Uterus (tissue), 2 donors: ENCODE results near the gene RPS19.

Experiments used
- CTCF ChIP-seq, 4 experiments: fragments of 200-600 bp in 2 of 4; fragments of 450-650 bp in 2 of 4; sonication (generic) in 2 of 4; IDR thresholded peaks; one replicate each; pipeline ENCODE4 v1.5.1; 2016 to 2019; ENCODE audit warnings: antibody characterized with exemption in 4 of 4, mild to moderate bottlenecking in 2 of 4, moderate library complexity in 1 of 4
- POLR2A ChIP-seq, 2 donors: fragments of 450-650 bp; IDR thresholded peaks; one replicate each; pipeline ENCODE4 v1.6.1; 2016; ENCODE audit warnings: antibody characterized with exemption in 2 of 2, mild to moderate bottlenecking in 1 of 2, moderate library complexity in 1 of 2

GRCh38 chr19:41870401-41870873 lies 10.4 kb downstream of the RPS19 start:
- TF ChIP-seq CTCF (IDR thresholded peaks at IDR 0.05) (no peak), POLR2A (IDR thresholded peaks at IDR 0.05) (no peak)
